ENCODE measurements around the gene NCDN.

NCDN gene

DNA sequence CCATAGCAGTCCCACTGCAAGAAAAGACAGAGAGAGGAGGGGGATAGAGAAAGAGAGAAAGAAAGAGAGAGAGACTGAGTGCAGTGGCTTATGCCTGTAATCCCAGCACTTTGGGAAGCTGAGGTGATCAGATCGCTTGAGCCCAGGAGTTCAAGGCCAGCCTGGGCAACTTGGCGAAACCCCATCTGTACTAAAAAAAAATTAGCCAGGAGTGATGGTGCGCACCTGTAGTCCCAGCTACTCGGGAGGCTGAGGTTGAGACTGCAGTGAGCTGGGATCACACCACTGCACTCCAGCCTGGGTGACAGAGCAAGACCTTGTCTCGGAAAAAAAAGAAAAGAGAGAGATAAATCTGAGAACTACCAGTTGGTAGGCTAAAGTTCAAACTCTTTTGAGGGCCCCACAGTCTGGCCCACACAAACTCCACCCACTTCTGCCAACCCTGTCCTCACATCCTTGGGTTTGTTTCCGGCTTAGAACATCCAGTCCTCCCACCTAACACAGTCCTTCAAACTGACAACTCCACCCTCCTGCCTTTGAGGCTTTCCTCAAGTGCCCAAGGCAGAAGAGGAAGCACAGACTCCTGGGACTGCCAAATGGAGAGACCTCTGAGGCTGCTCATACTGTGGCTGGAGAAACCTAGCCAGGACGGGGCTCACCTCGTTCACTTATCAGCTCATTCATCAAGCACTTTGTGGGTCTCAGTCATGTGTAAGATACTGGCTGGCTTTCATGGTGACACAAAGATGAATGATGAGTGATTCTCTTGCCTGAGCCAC lies 35.6 kb downstream of the NCDN start:
- no peak for DNase-seq

- DNase-seq, result no peak
These were observed 36.6 kb downstream of the NCDN start for GRCh38 chr1:35594005-35594760.

- no peak for DNase-seq
These were observed 38.1 kb downstream of the NCDN start for GRCh38 chr1:35595684-35596083.

DNA sequence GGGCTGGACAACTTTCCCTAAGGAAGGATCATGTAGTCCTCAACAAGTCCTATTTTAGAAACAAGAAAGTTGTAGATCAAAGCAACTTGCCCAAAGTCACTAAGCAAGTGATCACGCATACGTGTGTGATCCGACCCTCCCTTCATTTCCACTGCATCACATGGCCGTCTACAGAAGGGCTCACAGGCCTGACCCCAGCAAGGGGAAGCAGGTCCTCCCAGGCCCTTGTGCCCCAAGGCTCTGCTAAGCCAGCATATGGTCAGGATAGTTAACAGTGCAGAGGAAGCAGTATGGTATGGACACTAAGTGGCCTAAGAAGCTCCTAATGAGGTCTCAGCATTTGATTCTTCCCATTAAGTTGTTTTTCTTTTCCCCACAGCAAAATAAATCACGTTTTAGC lies 40.3 kb downstream of the NCDN start:
- DNase-seq, result no peak

- DNase-seq, result peak in 1 of 2 experiments; percentile 4
These were observed 41.3 kb downstream of the NCDN start for GRCh38 chr1:35598895-35599294.

DNA sequence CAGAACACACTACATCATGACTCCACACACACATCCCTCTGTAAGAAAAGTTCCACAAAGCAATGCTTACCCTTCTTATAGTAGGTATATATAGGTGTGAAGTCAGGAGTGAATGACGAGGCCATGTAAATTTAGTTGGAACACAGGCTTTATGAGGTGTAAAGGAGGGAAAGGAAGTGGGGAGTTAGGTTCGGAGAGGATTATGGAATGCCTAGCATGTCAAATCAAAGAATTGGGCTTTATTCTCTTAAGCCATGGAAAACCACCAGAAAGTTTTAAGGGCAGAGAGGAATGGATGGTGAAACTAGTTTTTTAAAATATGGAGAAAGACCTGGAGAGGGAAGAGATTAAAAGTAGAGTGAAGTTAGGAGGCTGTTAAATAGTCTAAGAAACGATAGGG lies 41.8 kb downstream of the NCDN start:
- DNase-seq, result no peak

- no peak for DNase-seq
These were observed 43.0 kb downstream of the NCDN start for GRCh38 chr1:35600593-35600992.

DNA sequence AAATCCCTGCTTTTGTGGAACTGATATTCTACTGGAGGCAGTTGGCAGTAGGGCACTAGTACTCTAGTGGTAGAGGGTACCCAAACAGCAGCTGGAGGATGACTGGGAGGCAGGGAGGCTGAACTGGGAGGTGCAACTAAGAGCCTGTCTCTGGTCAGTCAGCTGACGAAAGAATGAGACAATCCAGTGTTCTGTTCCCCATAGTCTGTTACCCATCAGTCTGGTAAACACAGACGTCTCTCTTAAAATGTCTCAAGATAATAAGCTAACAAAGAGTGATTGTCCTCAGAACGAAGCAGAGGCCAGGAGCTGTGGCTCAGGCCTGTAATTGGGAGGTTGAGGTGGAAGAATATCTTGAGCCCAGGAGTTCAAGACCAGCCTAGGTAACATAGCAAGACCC lies 45.9 kb downstream of the NCDN start:
- no peak for DNase-seq

- DNase-seq, result no peak
These were observed 46.3 kb downstream of the NCDN start for GRCh38 chr1:35603941-35604340.

DNA sequence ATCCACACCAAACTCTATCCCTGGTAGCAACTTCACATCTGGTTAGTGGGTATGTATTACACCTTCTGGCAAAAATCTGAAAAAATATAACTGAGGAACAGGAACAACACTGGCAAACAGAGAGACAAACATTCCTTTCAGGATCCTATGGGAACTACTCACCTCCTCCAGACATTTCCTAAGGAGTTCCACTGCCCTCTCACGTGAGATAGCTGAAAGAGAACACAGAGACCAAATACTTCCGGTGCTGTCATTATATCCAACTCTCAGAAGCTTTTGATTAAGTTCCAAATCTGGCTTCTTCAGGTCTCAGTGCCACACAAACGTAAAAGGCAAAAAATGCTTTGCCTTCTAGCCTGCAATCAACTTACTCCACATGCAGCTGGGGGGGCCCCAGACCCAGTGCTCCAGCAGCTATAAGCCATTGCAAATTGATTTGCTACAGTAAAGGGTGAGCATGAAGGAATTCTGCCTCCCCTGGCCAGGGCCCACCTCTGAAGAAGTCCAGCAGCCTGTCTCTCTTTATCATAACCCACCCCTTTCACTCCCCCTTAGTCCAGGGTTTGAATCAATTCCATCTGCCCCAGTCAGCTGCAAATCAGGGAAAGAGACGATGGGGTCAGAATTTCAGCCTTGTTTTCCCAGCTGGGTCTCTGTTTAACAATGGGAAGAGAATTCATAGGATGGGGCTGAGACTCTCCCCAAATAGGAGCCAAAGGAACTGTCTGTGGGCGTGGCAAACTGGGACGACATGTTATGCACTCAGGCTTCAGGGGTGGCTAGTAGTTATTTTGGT lies 47.7 kb downstream of the NCDN start:
- no peak for DNase-seq

- no peak for DNase-seq
These were observed 48.2 kb downstream of the NCDN start for GRCh38 chr1:35605867-35606182.

DNA sequence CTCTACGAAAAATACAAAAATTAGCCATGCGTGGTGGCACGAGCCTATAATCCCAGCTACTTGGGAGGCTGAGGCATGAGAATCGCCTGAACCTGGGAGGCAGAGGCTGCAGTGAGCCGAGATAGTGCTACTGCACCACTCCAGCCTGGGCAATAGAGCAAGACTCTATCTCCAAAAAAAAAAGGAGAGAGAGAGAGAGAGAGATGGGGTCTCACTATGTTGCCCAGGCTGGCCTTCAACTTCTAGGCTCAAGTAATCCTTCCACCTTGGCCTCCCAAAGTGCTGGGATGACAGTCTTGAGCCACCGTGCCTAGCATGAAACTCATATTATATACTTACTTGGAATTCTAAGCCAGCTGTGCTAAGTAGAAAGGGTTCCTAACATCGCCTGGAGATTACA lies 54.1 kb downstream of the NCDN start:
- no peak for DNase-seq

GRCh38 chr1:35615440-35615839 lies 57.8 kb downstream of the NCDN start:
- DNase-seq, result no peak

All from AML-193 (cell line).